AG04450 (cell line): ENCODE results near the gene STOX1. TPM values are rescaled to one million over a fixed set of nuclear protein-coding genes. Genes with fewer than 3 reads are reported as not detected.
"Not testable (repeated sequence)": the region's sequence is repeated elsewhere in the genome, so short reads cannot be mapped to it uniquely, and the experiment has no call there.

ENCODE experiments used
- CTCF ChIA-PET: fragments of 300-600, 350-600 bp; formaldehyde crosslinking; extraction: SDS; loops from one replicate; lab custom pipeline; 2022; ENCODE audit warnings: antibody characterized with exemption, inconsistent platforms; lab: Charles Lee
- POLR2A ChIA-PET: fragments of 350-600 bp; formaldehyde crosslinking; extraction: SDS; loops from one replicate; lab custom pipeline; 2021; ENCODE audit warnings: antibody characterized with exemption, inconsistent platforms; lab: Yijun Ruan, JAX
- DNase-seq: peaks from one replicate; pipeline ENCODE4 v3.0.0-alpha.2; 2011; ENCODE audit warnings: low read depth, low spot score
- H3K27ac ChIP-seq: one replicate; pipeline ENCODE4 v1.5.1; 2012; ENCODE audit warnings: low read depth, low read length, control low read depth
- H3K27me3 ChIP-seq: one replicate; pipeline ENCODE4 v1.6.0; 2012; ENCODE audit warnings: low read length; ENCODE audit not compliant: control insufficient read depth, insufficient read depth
- H3K4me3 ChIP-seq: 2 replicates; pipeline ENCODE4 v1.5.1; 2011; ENCODE audit warnings: mild to moderate bottlenecking, low read depth, low read length, control low read depth
- H3K9me3 ChIP-seq: 2 replicates; pipeline ENCODE4 v1.5.1; 2012; ENCODE audit warnings: low read length; ENCODE audit not compliant: control insufficient read depth, insufficient read depth
- CTCF ChIP-seq: IDR thresholded peaks from 2 replicates; pipeline ENCODE4 v1.5.1; 2011; ENCODE audit warnings: low read depth, low read length, control low read depth, inconsistent platforms
- polyA plus RNA-seq: library from polyadenylated mRNA; depleted of rRNA; stranded (reverse); fragments of >200 nt; gene quantifications from 2 replicates; pipeline ENCODE4 v1.2.3, GENCODE V29; 2011

The STOX1 gene
- polyA plus RNA-seq, 1 experiment: 0.12 TPM

GRCh38 chr10:68804692-68805091 is 22.6 kb upstream of the STOX1 start:
- H3K4me3 ChIP-seq: no peak overlapping the region
- no peaks in the 10 kb centered on the region for H3K27me3 ChIP-seq
- no peak for DNase-seq
- no peaks in the 10 kb centered on the region for H3K9me3 ChIP-seq
- no peak for TF ChIP-seq CTCF
- ChIA-PET CTCF (interaction anchor here (1.1 kb wide), 1 partner anchor 93 kb away, joined by 3 read pairs; no protein-coding TSS in a partner anchor), POLR2A (interaction anchor here (1.0 kb wide), 1 partner anchor 96 kb away, joined by 3 read pairs; no protein-coding TSS in a partner anchor)
- H3K27ac ChIP-seq: no peak overlapping the region

- DNase-seq, POLR2A ChIA-PET, H3K9me3 ChIP-seq, H3K27ac ChIP-seq, H3K27me3 ChIP-seq, H3K4me3 ChIP-seq, CTCF ChIA-PET: not testable (repeated sequence)
Observed at GRCh38 chr10:68810830-68811229, 16.5 kb upstream of the STOX1 start.

GRCh38 chr10:68811314-68812009 is 15.9 kb upstream of the STOX1 start:
- TF ChIP-seq CTCF: no peak
- no peaks in the 10 kb centered on the region for H3K9me3 ChIP-seq
- CTCF ChIA-PET: no interaction called here
- no peak overlapping the region for H3K27ac ChIP-seq
- no peaks in the 10 kb centered on the region for H3K27me3 ChIP-seq
- DNase-seq: no peak
- POLR2A ChIA-PET: no interaction called here
- no peak overlapping the region for H3K4me3 ChIP-seq

- ChIA-PET CTCF (interaction anchor here (1.9 kb wide), 1 partner anchor 85 kb away, joined by 7 read pairs; no protein-coding TSS in a partner anchor), POLR2A (no interaction called here)
- no peak for DNase-seq
Observed at GRCh38 chr10:68812420-68812819, 14.9 kb upstream of the STOX1 start.

GRCh38 chr10:68813559-68813958 is 13.8 kb upstream of the STOX1 start:
- no peak overlapping the region for H3K4me3 ChIP-seq
- ChIA-PET CTCF (interaction anchor here (1.9 kb wide), 1 partner anchor 84 kb away, joined by 7 read pairs; no protein-coding TSS in a partner anchor), POLR2A (no interaction called here)
- H3K27me3 ChIP-seq: no peaks in the 10 kb centered on the region
- H3K9me3 ChIP-seq: no peaks in the 10 kb centered on the region
- H3K27ac ChIP-seq: no peak overlapping the region
- TF ChIP-seq CTCF: no peak
- no peak for DNase-seq

More at GRCh38 chr10:68812420-68812819, 14.9 kb upstream of the STOX1 start:
- Histone ChIP-seq H3K27me3 (no peaks in the 10 kb centered on the region), H3K27ac (no peak overlapping the region), H3K4me3 (no peak overlapping the region), H3K9me3 (no peaks in the 10 kb centered on the region)
- TF ChIP-seq CTCF: no peak
